ENCODE results near the gene TBKBP1. TPM values are rescaled to one million over a fixed set of nuclear protein-coding genes. Genes with fewer than 3 reads are reported as not detected.

TBKBP1 gene
- total and polyA plus RNA-seq, 9 of the 15 experiments (the other 6 are each of a cell fraction or from before 2014, with no cell fraction given), result 0.03 to 15.6 (median 6.8) TPM

Small RNA genes lying within 50 kb of the gene (small RNA-seq; reads per million reads assigned to genes)
- not detected for gene AC015674.1

Other genes starting within 250 kb of the TBKBP1 start
Only the 7 nearest of the 10 such genes appear.
- 271 and 293 TPM in 2 replicates for gene KPNB1, start 44.2 kb upstream of the TBKBP1 start, total RNA-seq (2014; rRNA removed)
- 396 and 433 TPM in 2 replicates for gene KPNB1, start 44.2 kb upstream of the TBKBP1 start, total RNA-seq (2014; rRNA removed; fragmentation: Illumina TruSeq; extraction: Trizol)
- gene KPNB1, start 44.2 kb upstream of the TBKBP1 start, total RNA-seq (2015; rRNA removed; fragmentation: Illumina TruSeq; extraction: Trizol), result 339 and 354 TPM in 2 replicates
- 591 and 622 TPM in 2 replicates for gene KPNB1, start 44.2 kb upstream of the TBKBP1 start, total RNA-seq (2021)
- 331 and 369 TPM in 2 replicates for gene KPNB1, start 44.2 kb upstream of the TBKBP1 start, polyA plus RNA-seq (2011; rRNA removed)
- gene KPNB1, start 44.2 kb upstream of the TBKBP1 start, polyA plus RNA-seq (2014; fragmentation: Illumina TruSeq; extraction: Trizol), result 515 and 528 TPM in 2 replicates
- gene KPNB1, start 44.2 kb upstream of the TBKBP1 start, polyA plus RNA-seq (2014; fragmentation: Nextera tagmentation; extraction: Ambion mirVana), result 100 to 1,000 TPM; 154 to 176 TPM
- 271 and 316 TPM in 2 replicates for gene KPNB1, start 44.2 kb upstream of the TBKBP1 start, polyA plus RNA-seq (2014; rRNA removed)
- gene TBX21, start 39.1 kb downstream of the TBKBP1 start, total RNA-seq (2014; rRNA removed), result not detected in 2 replicates
- gene TBX21, start 39.1 kb downstream of the TBKBP1 start, total RNA-seq (2014; rRNA removed; fragmentation: Illumina TruSeq; extraction: Trizol), result not detected in 2 replicates
- not detected in 2 replicates for gene TBX21, start 39.1 kb downstream of the TBKBP1 start, total RNA-seq (2015; rRNA removed; fragmentation: Illumina TruSeq; extraction: Trizol)
- gene TBX21, start 39.1 kb downstream of the TBKBP1 start, total RNA-seq (2021), result 0.07 and 0.18 TPM in 2 replicates
- not detected in 2 replicates for gene TBX21, start 39.1 kb downstream of the TBKBP1 start, polyA plus RNA-seq (2011; rRNA removed)
- not detected in 2 replicates for gene TBX21, start 39.1 kb downstream of the TBKBP1 start, polyA plus RNA-seq (2014; fragmentation: Illumina TruSeq; extraction: Trizol)
- not detected for gene TBX21, start 39.1 kb downstream of the TBKBP1 start, polyA plus RNA-seq (2014; fragmentation: Nextera tagmentation; extraction: Ambion mirVana)
- not detected in 2 replicates for gene TBX21, start 39.1 kb downstream of the TBKBP1 start, polyA plus RNA-seq (2014; rRNA removed)
- gene OSBPL7, start 127.6 kb downstream of the TBKBP1 start, total RNA-seq (2014; rRNA removed), result 6.1 and 7.3 TPM in 2 replicates
- gene OSBPL7, start 127.6 kb downstream of the TBKBP1 start, total RNA-seq (2014; rRNA removed; fragmentation: Illumina TruSeq; extraction: Trizol), result 2.4 and 2.9 TPM in 2 replicates
- 5.8 and 6.7 TPM in 2 replicates for gene OSBPL7, start 127.6 kb downstream of the TBKBP1 start, total RNA-seq (2015; rRNA removed; fragmentation: Illumina TruSeq; extraction: Trizol)
- 11.5 and 11.9 TPM in 2 replicates for gene OSBPL7, start 127.6 kb downstream of the TBKBP1 start, total RNA-seq (2021)
- 5.3 and 15.3 TPM in 2 replicates for gene OSBPL7, start 127.6 kb downstream of the TBKBP1 start, polyA plus RNA-seq (2011; rRNA removed)
- 5.9 and 7.7 TPM in 2 replicates for gene OSBPL7, start 127.6 kb downstream of the TBKBP1 start, polyA plus RNA-seq (2014; fragmentation: Illumina TruSeq; extraction: Trizol)
- under 1 TPM; 0.32 to 0.48 TPM for gene OSBPL7, start 127.6 kb downstream of the TBKBP1 start, polyA plus RNA-seq (2014; fragmentation: Nextera tagmentation; extraction: Ambion mirVana)
- gene OSBPL7, start 127.6 kb downstream of the TBKBP1 start, polyA plus RNA-seq (2014; rRNA removed), result 9.7 and 9.8 TPM in 2 replicates
- 68.6 and 83.9 TPM in 2 replicates for gene MRPL10, start 137.4 kb downstream of the TBKBP1 start, total RNA-seq (2014; rRNA removed)
- gene MRPL10, start 137.4 kb downstream of the TBKBP1 start, total RNA-seq (2014; rRNA removed; fragmentation: Illumina TruSeq; extraction: Trizol), result 46.9 and 50.2 TPM in 2 replicates
- gene MRPL10, start 137.4 kb downstream of the TBKBP1 start, total RNA-seq (2015; rRNA removed; fragmentation: Illumina TruSeq; extraction: Trizol), result 52.3 and 53.1 TPM in 2 replicates
- 71.2 and 82.9 TPM in 2 replicates for gene MRPL10, start 137.4 kb downstream of the TBKBP1 start, total RNA-seq (2021)
- 67.3 and 101 TPM in 2 replicates for gene MRPL10, start 137.4 kb downstream of the TBKBP1 start, polyA plus RNA-seq (2011; rRNA removed)
- gene MRPL10, start 137.4 kb downstream of the TBKBP1 start, polyA plus RNA-seq (2014; fragmentation: Illumina TruSeq; extraction: Trizol), result 105 and 108 TPM in 2 replicates
- gene MRPL10, start 137.4 kb downstream of the TBKBP1 start, polyA plus RNA-seq (2014; fragmentation: Nextera tagmentation; extraction: Ambion mirVana), result 10 to 100 TPM; 27.8 to 47.8 TPM
- gene MRPL10, start 137.4 kb downstream of the TBKBP1 start, polyA plus RNA-seq (2014; rRNA removed), result 67.4 and 83.9 TPM in 2 replicates
- 0.37 TPM in 1 of 2 replicates, not detected in the other for gene LRRC46, start 137.5 kb downstream of the TBKBP1 start, total RNA-seq (2014; rRNA removed)
- gene LRRC46, start 137.5 kb downstream of the TBKBP1 start, total RNA-seq (2014; rRNA removed; fragmentation: Illumina TruSeq; extraction: Trizol), result 0.22 and 0.40 TPM in 2 replicates
- gene LRRC46, start 137.5 kb downstream of the TBKBP1 start, total RNA-seq (2015; rRNA removed; fragmentation: Illumina TruSeq; extraction: Trizol), result 0.47 and 0.64 TPM in 2 replicates
- 0.73 and 1.0 TPM in 2 replicates for gene LRRC46, start 137.5 kb downstream of the TBKBP1 start, total RNA-seq (2021)
- 0.59 and 0.72 TPM in 2 replicates for gene LRRC46, start 137.5 kb downstream of the TBKBP1 start, polyA plus RNA-seq (2011; rRNA removed)
- 1.4 and 1.9 TPM in 2 replicates for gene LRRC46, start 137.5 kb downstream of the TBKBP1 start, polyA plus RNA-seq (2014; fragmentation: Illumina TruSeq; extraction: Trizol)
- gene LRRC46, start 137.5 kb downstream of the TBKBP1 start, polyA plus RNA-seq (2014; fragmentation: Nextera tagmentation; extraction: Ambion mirVana), result under 1 TPM; 0.39 TPM
- gene LRRC46, start 137.5 kb downstream of the TBKBP1 start, polyA plus RNA-seq (2014; rRNA removed), result 0.53 and 1.4 TPM in 2 replicates
- 23.2 and 29.9 TPM in 2 replicates for gene SCRN2, start 147.1 kb downstream of the TBKBP1 start, total RNA-seq (2014; rRNA removed)
- gene SCRN2, start 147.1 kb downstream of the TBKBP1 start, total RNA-seq (2014; rRNA removed; fragmentation: Illumina TruSeq; extraction: Trizol), result 5.7 and 8.5 TPM in 2 replicates
- gene SCRN2, start 147.1 kb downstream of the TBKBP1 start, total RNA-seq (2015; rRNA removed; fragmentation: Illumina TruSeq; extraction: Trizol), result 11.8 and 13.7 TPM in 2 replicates
- 24.0 and 28.8 TPM in 2 replicates for gene SCRN2, start 147.1 kb downstream of the TBKBP1 start, total RNA-seq (2021)
- gene SCRN2, start 147.1 kb downstream of the TBKBP1 start, polyA plus RNA-seq (2011; rRNA removed), result 19.3 and 32.0 TPM in 2 replicates
- gene SCRN2, start 147.1 kb downstream of the TBKBP1 start, polyA plus RNA-seq (2014; fragmentation: Illumina TruSeq; extraction: Trizol), result 13.6 and 20.9 TPM in 2 replicates
- gene SCRN2, start 147.1 kb downstream of the TBKBP1 start, polyA plus RNA-seq (2014; fragmentation: Nextera tagmentation; extraction: Ambion mirVana), result 1 to 10 TPM in 1 of 2 experiments, under 1 TPM in 1; 0.25 to 1.2 TPM
- gene SCRN2, start 147.1 kb downstream of the TBKBP1 start, polyA plus RNA-seq (2014; rRNA removed), result 31.9 and 32.9 TPM in 2 replicates
- 2.2 TPM in 2 replicates for gene SP6, start 157.0 kb downstream of the TBKBP1 start, total RNA-seq (2014; rRNA removed)
- gene SP6, start 157.0 kb downstream of the TBKBP1 start, total RNA-seq (2014; rRNA removed; fragmentation: Illumina TruSeq; extraction: Trizol), result 1.6 and 2.0 TPM in 2 replicates
- gene SP6, start 157.0 kb downstream of the TBKBP1 start, total RNA-seq (2015; rRNA removed; fragmentation: Illumina TruSeq; extraction: Trizol), result 1.1 TPM in 2 replicates
- gene SP6, start 157.0 kb downstream of the TBKBP1 start, total RNA-seq (2021), result 6.9 and 7.9 TPM in 2 replicates
- 5.2 and 5.5 TPM in 2 replicates for gene SP6, start 157.0 kb downstream of the TBKBP1 start, polyA plus RNA-seq (2011; rRNA removed)
- 2.9 and 4.1 TPM in 2 replicates for gene SP6, start 157.0 kb downstream of the TBKBP1 start, polyA plus RNA-seq (2014; fragmentation: Illumina TruSeq; extraction: Trizol)
- gene SP6, start 157.0 kb downstream of the TBKBP1 start, polyA plus RNA-seq (2014; fragmentation: Nextera tagmentation; extraction: Ambion mirVana), result under 1 TPM; 0.11 TPM
- gene SP6, start 157.0 kb downstream of the TBKBP1 start, polyA plus RNA-seq (2014; rRNA removed), result 4.6 and 4.7 TPM in 2 replicates